Measurements from ENCODE around the gene WHRN. TPM values are rescaled to one million over a fixed set of nuclear protein-coding genes. Genes with fewer than 3 reads are reported as not detected.

Gene WHRN
- total and polyA plus RNA-seq, 2 of the 13 experiments (the other 11 are each of a cell fraction or from before 2014, with no cell fraction given): 2.3 to 5.3 TPM

- H3K4me2 ChIP-seq (ENCODE audit: low read depth, low read length): no peak overlapping the region
- FAIRE-seq: no peak
- no peak for DNase-seq (ENCODE audit: low spot score)
- BruUV-seq (replicated peaks): no TSS peak
- ChIA-PET POLR2A (no interaction called here), CTCF (ENCODE audit: low intra/inter-chr PET ratio, low total read pairs) (no interaction called here)
- H3K4me3 ChIP-seq (replicated peaks in 1 of 3; ENCODE audit: insufficient read depth in 1 of 3, low read depth in 2 of 3, low read length in 3 of 3): no peak overlapping the region
- in situ Hi-C loops (cut with HindIII; ENCODE audit: extremely low pct_ligation_motif_present, low pct_unique_long_range_greater_than_20kb) (no loop called here), intact Hi-C loops (cut with micrococcal nuclease; ENCODE audit: unreplicated experiment) (no loop called here)
- no peak overlapping the region for H3K27ac ChIP-seq (ENCODE audit: extremely low read length, insufficient read depth, low read length)
- no peaks in the 10 kb centered on the region for H3K27me3 ChIP-seq (ENCODE audit: control insufficient read depth in 1 of 2, insufficient read depth in 2 of 2, low read length in 2 of 2)
- H2AFZ ChIP-seq (ENCODE audit: low read length): no peak overlapping the region
- H3K36me3 ChIP-seq (replicated peaks in 1 of 2; ENCODE audit: control insufficient read depth in 1 of 2, insufficient read depth in 2 of 2, low read length in 2 of 2): peaks cover 0 to 37% of the 10 kb centered on the region in 2 experiments; a peak in 3 of 5 replicates
- H4K20me1 ChIP-seq (ENCODE audit: insufficient read depth, low read length): no peaks in the 10 kb centered on the region
- WGBS (ENCODE audit: low lambda C conversion rate): 93% methylated on average over 4 of the region's 7 CpGs
- no peaks in the 10 kb centered on the region for H3K9me3 ChIP-seq (ENCODE audit: low read length)
- H3K4me1 ChIP-seq (ENCODE audit: insufficient read depth, low read length): peaks cover 14% of the 10 kb centered on the region
- H3K9ac ChIP-seq (ENCODE audit: insufficient read depth, low read depth, low read length): no peak overlapping the region
- ATAC-seq: no peak
- no peaks in the 10 kb centered on the region for H3K79me2 ChIP-seq (ENCODE audit: insufficient read depth, low read length)
- TF ChIP-seq HBP1 (CRISPR knock-in tag; IDR thresholded peaks at IDR 0.05; ENCODE audit: low read depth) (no peak), ZNF354B (CRISPR knock-in tag; IDR thresholded peaks at IDR 0.05) (no peak), SOX13 (IDR thresholded peaks at IDR 0.05) (no peak), SOX13 (CRISPR knock-in tag; conservative IDR thresholded peaks at IDR 0.05 in 1 of 2, IDR thresholded peaks at IDR 0.05 in 1 of 2) (no peak), HIC2 (CRISPR knock-in tag; IDR thresholded peaks at IDR 0.05; ENCODE audit: low read depth) (no peak), HNRNPLL (IDR thresholded peaks at IDR 0.05; ENCODE audit: low read depth, low read length, poor library complexity, severe bottlenecking) (no peak), ZBTB10 (CRISPR knock-in tag; IDR thresholded peaks at IDR 0.05; ENCODE audit: borderline replicate concordance) (no peak), WIZ (CRISPR knock-in tag; IDR thresholded peaks at IDR 0.05) (no peak), CC2D1A (CRISPR knock-in tag; IDR thresholded peaks at IDR 0.05) (no peak), SKI (IDR thresholded peaks at IDR 0.05; ENCODE audit: partially characterized antibody) (no peak), LBX2 (CRISPR knock-in tag; IDR thresholded peaks at IDR 0.05; ENCODE audit: borderline replicate concordance) (no peak), ZBTB49 (CRISPR knock-in tag; IDR thresholded peaks at IDR 0.05; ENCODE audit: borderline replicate concordance) (no peak), HNF1B (CRISPR knock-in tag; IDR thresholded peaks at IDR 0.05) (no peak)
Measured at GRCh38 chr9:114361542-114361941, 143.7 kb downstream of the WHRN start.

All from HepG2 (cell line).